T follicular helper cell (primary cell): ENCODE results near the gene IDI1.
"Not testable (repeated sequence)": the region's sequence is repeated elsewhere in the genome, so short reads cannot be mapped to it uniquely, and the experiment has no call there.

Source experiments
- DNase-seq: peaks from one replicate; pipeline ENCODE4 v3.0.0-alpha.2; 2020; ENCODE audit warnings: low read depth

Gene IDI1

DNA sequence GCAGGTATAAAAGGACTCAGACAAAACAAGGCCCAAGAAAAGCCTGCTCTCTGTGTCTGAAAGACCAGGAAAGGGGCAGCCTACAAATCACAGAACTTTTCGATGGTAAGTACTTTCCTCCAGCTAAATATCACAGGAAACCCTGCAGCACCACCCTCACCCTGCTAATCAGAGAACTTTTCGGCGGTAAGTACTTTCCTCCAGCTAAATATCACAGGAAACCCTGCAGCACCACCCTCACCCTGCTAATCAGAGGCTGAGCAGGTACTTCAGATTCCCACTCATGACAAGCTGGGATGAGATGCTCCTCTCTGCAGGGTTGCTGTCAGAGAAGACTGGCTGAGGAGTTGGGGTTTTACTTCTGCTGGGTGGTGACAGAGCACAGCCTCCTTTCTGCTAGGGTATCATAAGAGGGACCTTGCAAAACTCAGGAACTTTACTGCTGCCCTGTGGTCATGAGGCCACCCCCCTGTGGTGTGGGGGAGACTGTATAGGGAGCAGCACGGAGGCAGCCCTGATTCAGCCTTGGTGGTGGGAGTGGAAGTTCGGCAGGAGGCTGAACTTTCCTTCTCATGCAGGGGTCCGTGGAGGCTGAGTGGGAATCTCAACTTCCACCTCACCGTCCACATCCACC lies 14.4 kb upstream of the IDI1 start:
- no peak for DNase-seq

DNA sequence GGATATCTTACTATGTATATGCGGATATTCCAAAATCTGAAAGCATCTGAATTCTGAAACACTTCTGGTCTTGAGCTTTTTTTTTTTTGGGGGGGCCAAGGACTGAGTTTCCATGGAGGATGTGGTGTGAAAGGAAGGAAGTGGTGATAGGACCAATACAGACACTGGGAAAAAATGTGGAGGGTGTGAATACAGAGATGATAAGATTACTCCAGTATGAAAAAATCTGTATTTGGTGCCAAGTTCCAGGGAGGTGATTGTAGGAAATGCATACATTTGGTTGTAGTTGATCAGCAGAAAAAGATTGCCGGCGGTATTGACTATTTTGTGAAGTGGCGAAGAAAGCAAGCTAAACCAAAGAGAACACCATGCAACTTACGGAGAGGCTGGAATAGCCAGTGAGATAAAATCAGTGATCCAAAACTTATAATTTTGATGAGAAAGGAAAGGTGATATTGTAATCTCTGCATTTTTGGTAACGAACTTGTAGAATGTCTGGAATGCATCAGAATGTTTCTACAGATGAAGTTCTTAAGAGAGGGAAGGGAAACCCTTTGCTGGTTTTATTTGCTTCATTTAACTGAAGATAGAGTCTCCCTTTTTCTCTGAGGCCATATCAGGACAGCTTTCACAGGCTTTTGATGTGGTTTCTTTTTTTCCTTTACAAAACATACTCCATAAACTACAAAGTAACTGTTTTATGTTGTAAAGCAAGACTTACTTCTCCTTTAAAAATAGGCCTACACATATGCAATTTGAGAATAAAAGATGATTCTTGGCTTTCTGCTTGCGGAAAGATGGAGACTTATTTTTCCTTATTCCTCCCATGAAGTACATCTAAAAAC lies 13.2 kb upstream of the IDI1 start:
- DNase-seq: no peak

DNA sequence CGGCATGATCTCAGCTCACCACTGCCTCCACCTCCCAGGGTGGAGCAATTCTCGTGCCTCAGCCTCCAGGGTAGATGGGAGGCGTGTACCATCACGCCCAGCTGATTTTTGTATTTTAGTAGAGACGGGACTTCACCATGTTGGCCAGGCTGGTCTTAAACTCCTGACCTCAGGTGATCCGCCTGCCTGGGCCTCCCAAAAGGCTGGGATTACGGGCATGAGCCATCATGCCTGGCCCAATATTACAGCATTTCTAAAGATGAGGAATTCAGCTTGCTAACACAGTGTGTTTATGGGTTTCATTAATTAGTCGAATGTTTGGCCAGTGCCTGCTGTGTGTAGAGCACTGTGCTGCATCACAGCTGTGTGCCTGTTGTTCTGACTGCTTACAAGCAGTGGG lies 11.0 kb upstream of the IDI1 start:
- no peak for DNase-seq

DNA sequence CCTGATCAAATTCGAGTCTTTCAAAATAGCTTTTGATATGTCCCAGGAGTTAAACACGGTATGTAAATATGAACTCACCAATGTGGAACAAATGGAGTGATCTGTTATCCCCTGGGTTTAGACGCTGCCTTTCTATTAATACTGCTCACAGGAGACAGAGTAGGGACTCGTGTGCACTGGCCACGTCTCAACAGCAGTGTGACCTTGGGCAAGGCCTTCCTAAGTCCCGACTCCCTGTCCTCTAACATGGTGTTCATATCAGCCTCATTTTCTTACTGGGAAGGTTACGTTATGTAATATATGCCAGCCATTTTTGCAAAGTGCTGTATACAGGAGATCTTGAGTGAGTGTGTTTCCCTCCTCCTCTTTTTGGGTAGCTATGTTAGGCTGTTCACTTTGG lies 9.1 kb upstream of the IDI1 start:
- DNase-seq: no peak

DNA sequence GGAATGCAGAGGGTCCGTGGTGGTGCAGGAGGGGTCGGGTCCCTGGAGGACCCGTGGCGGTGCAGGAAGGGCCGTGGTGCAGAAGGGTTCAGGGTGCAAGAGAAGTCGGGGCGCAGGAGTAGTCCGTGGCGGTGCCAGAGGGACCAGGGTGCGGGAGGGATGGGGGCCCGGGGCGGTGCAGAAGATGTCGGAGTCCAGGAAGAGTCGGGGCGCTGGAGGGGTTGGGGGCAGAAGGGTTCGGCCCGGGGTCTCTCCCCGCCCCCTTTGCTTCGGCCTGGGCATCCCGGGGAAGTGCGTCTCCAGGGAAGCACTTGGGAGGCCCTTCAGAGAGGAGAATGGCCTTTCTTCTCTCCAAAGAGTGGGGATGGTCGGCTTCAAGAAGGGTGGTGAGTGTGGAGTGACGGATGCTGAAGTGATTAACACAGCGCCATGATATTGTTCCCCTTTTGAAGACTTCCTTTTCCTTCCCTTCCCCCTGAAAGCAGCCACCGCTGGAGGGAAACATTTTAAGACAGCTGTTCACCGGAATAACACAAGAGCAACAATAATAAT lies 8.3 kb upstream of the IDI1 start:
- DNase-seq: no peak

DNA sequence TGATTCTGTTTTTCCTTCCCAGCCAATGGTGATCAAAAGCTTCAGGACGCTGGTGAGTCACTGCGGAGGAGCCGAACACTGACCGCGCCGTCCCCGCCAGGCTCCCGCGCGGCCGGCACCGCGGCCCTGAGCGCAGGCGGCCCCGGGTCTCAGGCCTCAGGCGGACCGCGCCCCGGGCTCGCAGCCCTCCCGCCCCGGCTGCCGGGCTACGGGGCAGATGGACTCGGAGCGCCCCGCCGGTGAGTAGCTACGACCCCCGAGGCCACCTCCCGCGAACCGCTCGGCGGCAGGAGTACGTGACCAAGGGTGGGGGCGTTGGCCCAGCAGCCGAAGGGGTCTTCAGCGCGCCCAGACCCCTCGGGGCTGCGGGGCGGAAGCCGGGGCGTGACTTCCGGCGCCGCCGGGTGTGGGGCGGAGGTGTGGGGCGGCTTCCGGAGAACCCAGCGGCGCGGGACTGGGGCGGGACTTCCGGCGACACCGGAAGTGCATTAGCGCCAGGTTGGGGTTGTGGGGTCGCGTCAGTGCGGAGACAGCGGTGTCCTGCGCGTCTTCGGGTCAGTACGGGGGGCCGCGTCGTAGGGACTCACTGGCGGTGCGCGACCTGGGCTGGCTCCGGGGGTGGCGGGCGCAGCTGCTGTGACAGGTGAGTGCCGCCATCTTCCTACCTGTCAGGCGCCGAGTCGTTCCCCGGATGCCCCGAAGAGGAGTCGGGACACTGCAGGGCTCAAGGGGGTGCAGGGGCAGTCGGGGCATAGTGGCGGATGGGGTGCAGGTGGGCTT lies 7.6 kb upstream of the IDI1 start, which contains the start of gene WDR37:
Gene WDR37, plus strand, starts transcription at position 60 of the 780 bp plus-strand sequence. CDS start 15,771 bp downstream, outside the sequence.
- DNase-seq: peak; percentile 82

DNA sequence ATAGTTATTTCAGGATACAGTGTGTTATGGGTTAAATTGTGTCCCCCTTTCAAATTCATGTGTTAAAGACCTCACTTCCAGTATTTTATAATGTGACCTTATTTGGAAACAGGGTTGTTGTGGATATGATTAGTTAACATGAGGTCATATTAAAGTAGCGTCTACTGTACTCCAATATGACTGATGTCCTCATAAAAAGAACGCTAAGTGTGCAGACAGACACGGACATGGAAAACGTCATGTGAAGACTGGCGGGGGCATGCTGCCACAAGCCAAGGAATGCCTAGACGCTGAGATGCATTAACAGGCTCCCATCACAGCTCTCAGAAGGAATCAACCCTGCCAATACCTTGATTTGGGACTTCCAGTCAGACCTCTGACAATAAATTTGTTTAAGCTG lies 5.8 kb upstream of the IDI1 start:
- DNase-seq: no peak

DNA sequence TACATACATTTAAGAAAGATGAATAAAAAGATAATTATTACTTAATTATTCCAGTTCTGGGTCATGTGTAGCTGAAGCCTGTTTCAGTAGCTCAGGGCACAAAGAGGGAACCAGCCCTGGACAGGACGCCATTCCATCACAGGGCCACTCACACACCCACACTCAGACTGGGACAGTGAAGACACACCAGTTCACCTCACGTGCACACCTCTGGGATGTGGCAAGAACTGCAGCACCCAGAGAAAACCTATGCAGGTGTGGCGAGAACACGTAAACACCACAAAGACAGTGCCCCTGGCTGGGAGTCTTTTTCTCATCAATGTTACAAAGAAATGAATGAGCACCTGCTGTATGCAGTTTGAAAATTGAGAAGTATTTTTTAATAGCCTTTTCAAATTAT lies 1.6 kb upstream of the IDI1 start:
- no peak for DNase-seq

DNA sequence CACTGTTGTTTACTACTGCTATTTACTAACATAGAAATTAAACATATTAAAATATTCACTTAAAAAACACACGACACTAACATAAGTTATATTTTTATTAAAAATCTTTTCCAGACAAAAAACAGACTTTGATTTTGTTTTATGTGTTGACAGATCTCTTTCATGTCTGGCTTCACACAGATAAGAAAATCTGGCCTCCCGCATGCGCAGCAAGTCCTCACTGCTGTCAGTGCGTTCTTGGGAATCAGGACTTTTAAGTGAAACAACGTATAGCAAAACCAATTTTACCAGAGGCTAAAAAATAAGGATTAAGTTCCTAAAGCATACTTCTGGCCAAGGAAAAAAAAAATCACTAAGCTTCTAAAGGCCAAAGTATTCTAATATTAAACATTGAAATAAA lies 1.2 kb upstream of the IDI1 start:
- no peak for DNase-seq

DNA sequence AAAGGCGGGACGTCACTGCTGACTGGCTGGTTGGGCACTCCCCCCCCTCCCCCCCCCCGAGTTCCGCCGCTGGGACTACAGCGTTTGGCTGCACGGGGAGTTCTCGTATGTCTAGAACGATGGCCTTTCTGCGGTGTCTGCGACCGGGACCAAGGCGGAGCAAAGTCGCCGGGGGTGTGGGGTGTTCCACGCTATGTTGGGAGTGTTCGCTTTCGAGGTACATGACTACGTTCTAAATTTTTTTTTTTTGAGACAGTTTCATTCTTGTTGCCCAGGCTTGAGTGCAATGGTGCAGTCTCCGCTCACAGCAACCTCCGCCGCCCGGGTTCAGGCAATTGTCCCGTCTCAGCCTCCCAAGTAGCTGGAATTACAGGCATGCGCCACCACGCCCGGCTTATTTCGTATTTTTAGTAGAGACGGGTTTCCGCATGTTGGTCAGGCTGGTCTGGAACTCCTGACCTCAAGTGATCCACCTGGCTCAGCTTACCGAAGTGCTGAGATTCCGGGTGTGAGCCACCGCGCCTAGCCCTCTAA lies 573 bp upstream of the IDI1 start:
- no peak for DNase-seq

DNA sequence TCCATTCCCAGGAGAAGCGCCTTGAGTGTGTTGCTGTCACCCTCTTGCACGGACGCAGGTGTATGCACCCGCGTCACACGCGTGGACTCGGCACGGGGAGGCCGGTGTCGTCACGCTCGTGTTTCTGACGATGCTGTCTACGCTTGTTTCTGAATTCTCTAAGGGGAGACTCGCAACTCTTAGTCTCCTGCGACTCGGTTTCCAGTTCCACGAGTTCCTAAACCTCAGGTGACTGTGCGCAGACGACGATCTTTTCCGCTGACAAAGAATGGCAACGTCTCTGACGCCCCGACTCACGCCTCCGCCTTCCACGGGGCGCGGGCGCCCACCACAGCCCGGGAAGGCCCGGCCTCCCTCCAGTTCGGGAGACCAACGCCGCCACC lies 579 bp downstream of the IDI1 start:
- DNase-seq: peak; percentile 65

DNA sequence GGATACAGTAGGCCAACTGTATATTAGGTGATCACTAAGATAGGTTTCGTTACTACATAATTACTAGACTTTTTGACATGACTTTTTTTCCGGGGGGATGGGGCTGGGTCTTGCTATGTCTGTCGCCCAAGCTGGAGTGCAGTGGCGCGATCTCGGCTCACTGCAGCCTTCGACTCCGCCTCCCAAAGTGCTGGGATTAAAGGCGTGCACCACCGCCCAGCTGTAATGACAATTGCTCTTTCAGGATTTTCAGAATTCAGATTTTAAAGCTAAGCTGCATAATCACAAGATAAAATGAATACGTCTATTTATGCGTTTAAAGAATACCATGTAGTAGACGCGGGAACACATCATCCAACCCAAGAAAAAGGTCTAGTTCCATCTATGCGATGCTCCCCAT lies 982 bp downstream of the IDI1 start:
- no peak for DNase-seq

DNA sequence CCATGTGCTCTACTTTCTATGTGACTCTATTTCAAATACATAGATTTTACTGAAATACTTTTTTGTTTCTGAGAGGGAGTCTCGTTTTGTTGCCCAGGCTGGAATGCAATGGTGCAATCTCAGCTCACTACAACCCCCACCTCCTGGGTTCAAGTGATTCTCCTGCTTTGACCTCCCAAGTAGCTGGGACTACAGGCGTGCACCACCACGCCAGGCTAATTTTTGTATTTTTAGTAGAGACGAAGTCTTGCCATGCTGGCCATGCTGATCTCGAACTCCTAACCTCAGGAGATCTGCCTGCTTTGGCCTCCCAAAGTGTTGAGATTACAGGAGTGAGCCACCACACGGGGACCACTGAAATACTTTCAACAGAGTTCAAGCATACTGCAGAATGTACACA lies 3.5 kb downstream of the IDI1 start:
- no peak for DNase-seq

DNA sequence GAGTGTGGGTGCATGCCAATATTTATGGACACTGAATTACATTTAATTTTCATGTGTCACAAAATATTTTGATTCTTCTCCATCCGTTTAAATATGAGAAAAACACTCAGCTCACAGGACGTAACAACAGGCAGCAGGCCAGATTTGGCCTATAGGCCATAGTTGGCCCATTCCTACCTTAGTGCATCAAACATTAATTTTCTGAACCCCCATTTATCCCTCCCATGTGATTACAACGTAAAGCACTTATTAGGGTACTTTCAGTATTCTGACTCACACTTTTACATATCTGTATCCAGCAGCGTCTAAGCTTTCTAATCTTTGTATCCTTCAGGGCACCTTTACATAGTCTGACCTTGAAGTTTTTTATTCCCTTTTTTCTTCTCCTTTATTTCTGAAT lies 4.0 kb downstream of the IDI1 start:
- no peak for DNase-seq

DNA sequence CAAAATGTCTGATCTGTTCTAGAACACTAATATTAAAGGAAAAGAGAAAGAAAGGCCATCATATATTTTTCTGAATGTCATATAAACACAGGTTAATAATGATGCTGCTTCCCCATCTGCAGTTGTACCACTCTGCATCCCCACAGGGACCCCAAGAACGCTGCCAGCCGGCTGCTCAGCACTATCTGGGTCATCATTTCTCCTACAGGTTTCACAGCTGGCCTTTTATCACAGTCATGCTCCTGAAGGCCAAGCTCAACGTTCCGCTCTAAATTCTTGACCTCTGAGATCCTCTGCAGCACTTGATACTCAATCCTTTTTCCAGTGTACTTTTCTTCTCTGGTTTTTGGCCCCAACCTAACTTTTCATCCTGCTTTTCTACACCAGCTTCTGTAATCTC lies 4.8 kb downstream of the IDI1 start:
- DNase-seq: no peak

DNA sequence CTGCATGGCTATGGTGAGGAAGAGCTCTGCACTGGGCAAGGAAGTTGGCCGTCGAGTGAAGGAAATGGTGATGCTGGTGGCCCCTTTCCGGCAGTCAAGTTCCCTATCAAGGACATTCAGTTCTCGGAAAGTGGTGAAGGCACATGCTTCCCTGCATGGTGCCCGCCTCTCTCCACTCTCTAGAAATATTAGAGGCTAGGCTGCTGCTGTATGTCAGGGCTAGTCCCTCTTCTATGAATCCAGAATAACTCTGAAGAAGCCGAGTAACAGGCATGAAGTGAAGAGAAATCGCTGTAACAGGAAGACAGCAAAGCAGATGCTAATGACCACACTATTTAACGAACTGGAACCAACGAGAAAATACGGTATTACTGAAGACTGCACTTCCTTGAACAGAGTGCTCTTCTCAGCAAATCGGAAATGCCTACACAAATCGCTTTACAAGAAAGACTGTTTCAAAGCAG lies 5.4 kb downstream of the IDI1 start:
- no peak for DNase-seq

DNA sequence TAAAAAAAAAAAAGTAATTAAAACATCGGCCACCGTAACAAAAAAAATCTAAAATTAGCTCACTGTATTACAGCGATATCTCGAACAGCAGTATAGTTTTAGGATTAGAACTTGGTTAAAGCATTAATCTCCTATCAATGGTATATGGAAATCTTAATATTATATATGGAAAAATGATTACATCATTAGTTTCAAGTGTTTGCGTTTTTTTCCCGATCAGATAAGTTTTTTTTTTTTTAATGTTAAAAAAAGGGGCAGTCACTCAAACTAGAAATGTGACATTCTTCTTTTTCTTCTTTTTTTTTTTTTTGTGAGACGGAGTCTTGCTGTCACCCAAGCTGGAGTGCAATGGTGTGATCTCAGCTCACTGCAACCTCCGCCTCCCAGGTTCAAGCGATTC lies 7.4 kb downstream of the IDI1 start:
- no peak for DNase-seq

DNA sequence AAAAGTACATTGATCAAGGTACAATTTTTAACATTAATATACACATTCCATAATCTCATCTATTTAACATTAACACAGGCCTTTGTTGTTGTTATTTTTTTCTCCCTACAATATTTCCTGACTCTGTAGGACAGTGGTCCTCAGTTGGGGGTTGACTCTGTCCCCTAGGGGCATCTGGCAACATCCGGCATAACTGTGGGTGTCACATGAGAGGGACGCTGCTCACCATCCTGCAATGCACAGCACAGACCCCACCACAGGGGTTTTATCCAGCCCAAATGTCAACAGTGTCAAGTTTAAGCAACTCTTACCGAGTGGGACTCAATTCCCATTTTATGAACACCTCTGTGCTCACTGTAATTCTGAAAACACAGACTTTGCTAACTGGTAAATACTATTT lies 8.8 kb downstream of the IDI1 start:
- DNase-seq: no peak

DNA sequence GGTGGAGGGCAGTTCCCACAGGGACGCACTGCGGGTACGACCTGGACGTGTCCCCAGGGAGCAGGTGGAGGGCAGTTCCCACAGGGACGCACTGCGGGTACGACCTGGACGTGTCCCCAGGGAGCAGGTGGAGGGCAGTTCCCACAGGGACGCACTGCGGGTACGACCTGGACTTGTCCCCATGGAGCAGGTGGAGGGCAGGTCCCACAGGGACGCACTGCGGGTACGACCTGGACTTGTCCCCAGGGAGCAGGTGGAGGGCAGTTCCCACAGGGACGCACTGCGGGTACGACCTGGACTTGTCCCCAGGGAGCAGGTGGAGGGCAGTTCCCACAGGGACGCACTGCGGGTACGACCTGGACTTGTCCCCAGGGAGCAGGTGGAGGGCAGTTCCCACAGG lies 10.2 kb downstream of the IDI1 start:
- not testable (repeated sequence) for DNase-seq

DNA sequence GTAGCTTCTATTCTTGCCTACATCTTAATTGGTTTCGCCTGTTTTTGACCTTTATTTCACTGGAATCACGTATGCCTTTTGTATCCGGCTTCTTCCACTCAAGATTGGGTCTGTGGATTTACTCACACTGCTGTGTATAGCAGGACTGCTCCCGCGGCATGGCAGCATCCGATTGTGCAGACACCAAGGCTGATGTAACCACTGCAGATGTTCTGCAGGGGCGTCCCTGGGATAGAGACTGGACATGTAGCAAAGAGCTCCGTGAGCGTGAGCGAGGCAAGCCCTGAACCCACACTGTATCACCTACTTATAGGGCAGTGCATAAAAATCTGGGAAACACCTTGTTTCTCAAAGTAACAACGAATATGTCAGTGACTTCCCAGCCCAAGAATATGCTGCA lies 11.8 kb downstream of the IDI1 start:
- no peak for DNase-seq

DNA sequence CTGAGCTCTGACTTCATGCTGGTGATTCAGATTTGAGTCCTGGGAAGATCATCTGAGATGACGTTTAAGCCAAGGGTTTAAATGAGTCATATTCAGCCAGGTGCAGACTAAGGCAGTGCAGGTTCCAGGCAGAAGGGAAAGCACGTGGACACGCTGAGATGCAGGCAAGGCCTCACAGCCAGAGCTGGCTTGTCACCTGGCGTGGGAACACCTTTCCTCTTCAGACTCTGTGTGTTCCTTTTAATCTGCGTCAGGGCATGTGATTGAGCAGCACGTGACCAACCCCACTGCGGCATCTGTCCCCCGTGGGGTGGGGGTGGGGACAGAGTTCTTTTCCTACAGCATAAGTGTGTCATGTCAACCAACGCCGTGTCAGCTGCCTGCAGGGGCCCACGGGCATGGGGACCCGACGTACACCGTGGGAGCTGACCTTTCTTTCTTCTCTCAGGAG lies 12.6 kb downstream of the IDI1 start:
- no peak for DNase-seq

DNA sequence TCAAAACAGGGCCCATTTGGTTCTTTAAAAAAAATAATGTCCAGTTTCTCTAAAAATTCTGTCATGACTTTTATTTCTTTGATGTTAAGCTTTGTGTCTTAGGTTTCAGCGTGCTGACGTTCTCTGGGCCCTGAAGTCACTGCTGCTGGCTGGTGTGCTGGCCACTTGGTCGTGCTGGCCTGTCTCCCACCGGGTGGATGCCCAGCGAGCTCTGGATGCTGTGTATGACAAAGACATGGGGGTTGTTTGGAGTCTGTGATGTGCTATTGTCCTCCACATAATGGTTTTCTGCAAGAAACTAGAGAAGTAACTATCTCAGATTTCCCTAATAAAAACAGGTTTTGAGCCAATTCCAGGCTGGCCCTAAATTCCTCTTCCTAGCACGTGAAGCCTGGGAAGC lies 13.7 kb downstream of the IDI1 start:
- DNase-seq: no peak
